ENCODE data around the gene CRACR2B. TPM values are rescaled to one million over a fixed set of nuclear protein-coding genes. Genes with fewer than 3 reads are reported as not detected.

CRACR2B gene
- total and polyA plus RNA-seq, 2 of the 8 experiments (the other 6 are each of a cell fraction or from before 2014, with no cell fraction given), result 18.2 to 26.4 TPM

DNA sequence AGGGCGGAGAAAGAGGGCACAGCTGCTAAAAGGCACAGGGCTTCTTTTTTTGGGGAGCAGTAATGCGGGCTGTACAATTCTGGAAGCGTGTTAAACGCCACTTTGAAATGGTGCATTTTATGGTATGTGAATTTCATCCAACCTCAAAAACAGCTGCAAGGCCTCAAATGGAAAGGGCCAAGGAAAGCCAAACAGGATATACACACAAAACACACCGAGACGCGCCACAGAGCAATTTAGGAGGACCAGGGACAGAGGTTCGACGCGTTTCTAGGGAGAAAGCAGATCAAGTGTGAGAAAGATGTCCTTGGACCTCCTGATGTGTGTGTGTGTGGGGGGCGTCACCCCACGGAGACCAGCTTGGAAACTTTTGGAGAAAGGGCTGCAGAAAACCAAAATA lies 46.0 kb downstream of the CRACR2B start:
- H3K27me3 ChIP-seq (replicated peaks in 1 of 4; ENCODE audit: control insufficient read depth in 3 of 4, extremely low read depth in 1 of 4, insufficient read depth in 3 of 4, low read length in 3 of 4), result no peaks in the 10 kb centered on the region
- H4K20me1 ChIP-seq (replicated peaks in 1 of 2; ENCODE audit: control insufficient read depth in 1 of 2, insufficient read depth in 2 of 2, low read length in 2 of 2), result peaks cover 13 to 34% of the 10 kb centered on the region in 2 experiments
- no peak overlapping the region for H3K4ac ChIP-seq (replicated peaks; ENCODE audit: insufficient read length, low read depth, low read length)
- no peak overlapping the region for H3K18ac ChIP-seq (ENCODE audit: extremely low read depth, low read length)
- H4K8ac ChIP-seq (ENCODE audit: extremely low read depth, insufficient read depth, low read length), result no peak overlapping the region
- H4K5ac ChIP-seq (ENCODE audit: insufficient read length, low read depth, low read length), result no peak overlapping the region
- no peak overlapping the region for H3K56ac ChIP-seq (replicated peaks; ENCODE audit: insufficient read length, low read depth, low read length)
- DNase-seq (ENCODE audit: low read depth in 1 of 2, low spot score in 2 of 2) (no peak), FAIRE-seq (no peak)
- no peak overlapping the region for H2AFZ ChIP-seq (ENCODE audit: low read length)
- no peak overlapping the region for H3K9ac ChIP-seq (replicated peaks in 1 of 4; ENCODE audit: extremely low read depth in 1 of 4, low read depth in 3 of 4, low read length in 3 of 4)
- no peaks in the 10 kb centered on the region for H3K23me2 ChIP-seq (ENCODE audit: low read depth, low read length)
- no peak overlapping the region for H2BK5ac ChIP-seq (ENCODE audit: low read depth, low read length)
- H2BK120ac ChIP-seq (replicated peaks; ENCODE audit: low read depth, low read length), result no peak overlapping the region
- H3K79me1 ChIP-seq (ENCODE audit: low read depth, low read length), result no peaks in the 10 kb centered on the region
- no peak overlapping the region for H3K4me2 ChIP-seq (ENCODE audit: insufficient read depth in 1 of 2, low read depth in 2 of 2, low read length in 2 of 2)
- no peak overlapping the region for H2AK5ac ChIP-seq (ENCODE audit: low read depth, low read length)
- no peaks in the 10 kb centered on the region for H3K9me3 ChIP-seq (ENCODE audit: insufficient read depth in 2 of 2, low read depth in 1 of 2, low read length in 1 of 2)
- H2BK15ac ChIP-seq (ENCODE audit: low read length), result no peak overlapping the region
- ChIA-PET POLR2A (ENCODE audit: partially characterized antibody) (interaction anchor here (0.8 to 1.0 kb wide), 2 partner anchors 10 to 19 kb away, joined by 3 read pairs; no protein-coding TSS in a partner anchor), CTCF (ENCODE audit: partially characterized antibody) (interaction anchor here (1.0 to 2.6 kb wide), 8 partner anchors 13 to 178 kb away, joined by 3 to 9 read pairs (median 4); no protein-coding TSS in a partner anchor)
- 85% methylated on average over 12 of the region's 12 CpGs; no CpG with 5 or more reads in 1 of the 2 experiments for WGBS, 2 experiments (ENCODE audit: extremely low coverage in 1 of 2, insufficient coverage in 1 of 2, insufficient read length in 1 of 2, insufficient replicate concordance in 2 of 2, low coverage in 1 of 2, low lambda C conversion rate in 2 of 2, missing lambda C conversion rate in 1 of 2)
- H2BK12ac ChIP-seq (ENCODE audit: low read depth, low read length), result no peak overlapping the region
- H4K91ac ChIP-seq (replicated peaks; ENCODE audit: insufficient read length, low read length), result no peak overlapping the region
- peaks cover 0 to 11% (median 6%) of the 10 kb centered on the region in 4 experiments; a peak in 5 of 7 replicates for H3K4me1 ChIP-seq (replicated peaks in 1 of 4; ENCODE audit: control insufficient read depth in 3 of 4, insufficient read depth in 4 of 4, low read length in 3 of 4)
- H3K27ac ChIP-seq (ENCODE audit: low read depth, low read length), result no peak overlapping the region
- no peaks in the 10 kb centered on the region for H3K36me3 ChIP-seq (ENCODE audit: control insufficient read depth in 2 of 4, insufficient read depth in 4 of 4, low read length in 3 of 4)
- H3K4me3 ChIP-seq (ENCODE audit: extremely low read depth in 1 of 4, insufficient read depth in 2 of 4, low read depth in 3 of 4, low read length in 4 of 4), result no peak overlapping the region
- no peak overlapping the region for H2BK20ac ChIP-seq (ENCODE audit: low read length)
- H3K79me2 ChIP-seq (ENCODE audit: control insufficient read depth in 1 of 2, insufficient read depth in 2 of 2, low read length in 2 of 2), result no peaks in the 10 kb centered on the region
- H3K23ac ChIP-seq (ENCODE audit: insufficient read length), result no peak overlapping the region
- TF ChIP-seq YY1 (IDR thresholded peaks at IDR 0.05; ENCODE audit: low read depth, low read length) (no peak), E2F6 (IDR thresholded peaks at IDR 0.05) (no peak), CREB1 (IDR thresholded peaks at IDR 0.05) (no peak), CHD1 (IDR thresholded peaks at IDR 0.05; ENCODE audit: low read depth, low read length) (no peak), GTF2F1 (IDR thresholded peaks at IDR 0.05; ENCODE audit: borderline replicate concordance, low read depth, low read length) (no peak), HDAC2 (IDR thresholded peaks at IDR 0.05; ENCODE audit: borderline replicate concordance in 1 of 2, low read depth in 2 of 2, low read length in 2 of 2) (no peak), KDM4A (IDR thresholded peaks at IDR 0.05; ENCODE audit: low read depth, low read length, severe bottlenecking) (no peak), RAD21 (IDR thresholded peaks at IDR 0.05 in 1 of 2, conservative IDR thresholded peaks at IDR 0.05 in 1 of 2; ENCODE audit: low read depth in 2 of 2, low read length in 2 of 2) (no peak), RNF2 (IDR thresholded peaks at IDR 0.05; ENCODE audit: borderline replicate concordance, low read depth, low read length, missing control alignments, poor library complexity, severe bottlenecking) (no peak), SIX5 (IDR thresholded peaks at IDR 0.05; ENCODE audit: low read depth, low read length) (no peak), EGR1 (IDR thresholded peaks at IDR 0.05; ENCODE audit: borderline replicate concordance, low read depth, low read length) (no peak)
- no peak overlapping the region for H3K14ac ChIP-seq (ENCODE audit: insufficient read length)

All from H1 (cell line).